SK-N-DZ (cell line): ENCODE measurements around the gene SDR42E2. TPM values are rescaled to one million over a fixed set of nuclear protein-coding genes. Genes with fewer than 3 reads are reported as not detected.
"Not testable (repeated sequence)": the region's sequence is repeated elsewhere in the genome, so short reads cannot be mapped to it uniquely, and the experiment has no call there.

Experiments
- DNase-seq: peaks from one replicate; pipeline ENCODE4 v3.0.0-alpha.2; 2015; ENCODE audit warnings: low spot score
- polyA plus RNA-seq, 2 experiments: library from polyadenylated mRNA; depleted of rRNA; stranded (reverse); fragments of >200 nt; gene quantifications; 2 replicates each; pipeline ENCODE4 v1.2.3, GENCODE V29; 2014

Gene SDR42E2
- polyA plus RNA-seq (2014; cell fraction: cytosol; rRNA removed), result not detected in 2 replicates
- polyA plus RNA-seq (2014; cell fraction: nucleus; rRNA removed), result not detected in 2 replicates

DNA sequence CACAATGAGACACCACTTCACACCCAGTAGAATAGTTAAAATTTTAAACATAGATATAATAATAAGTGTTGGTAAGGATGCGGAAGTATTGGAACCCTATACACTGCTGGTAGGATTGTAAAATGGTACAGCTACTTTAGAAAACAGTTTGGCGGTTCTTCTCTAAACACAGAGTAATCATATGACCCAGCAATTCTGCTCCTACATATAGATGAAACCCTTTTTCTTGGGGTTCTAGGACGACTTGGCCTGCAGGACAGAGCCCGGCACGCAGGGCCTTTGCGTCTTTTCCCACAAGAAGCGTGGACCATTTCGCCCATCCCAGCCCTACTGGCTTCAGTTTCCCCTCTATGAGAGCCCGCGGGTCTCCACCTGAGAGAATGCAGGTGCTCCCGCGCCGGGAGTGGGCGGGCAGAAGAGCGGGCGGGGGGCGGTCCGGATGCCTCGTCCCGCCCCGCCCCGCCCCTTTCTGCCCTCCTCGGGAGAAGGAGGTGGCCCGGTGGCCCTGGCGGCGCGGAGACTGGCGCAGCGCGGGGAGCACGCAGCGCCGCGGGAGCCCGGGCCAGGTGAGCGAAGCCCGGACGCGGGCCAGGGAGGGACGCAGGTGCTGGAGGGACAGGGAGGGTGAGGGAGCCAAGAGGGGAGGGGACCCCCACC, at the start of gene SDR42E2:
TSS of gene SDR42E2 (plus strand) at position 508 of the 657 bp plus-strand sequence. CDS start 3,077 bp downstream, outside the sequence.
- no peak for DNase-seq

DNA sequence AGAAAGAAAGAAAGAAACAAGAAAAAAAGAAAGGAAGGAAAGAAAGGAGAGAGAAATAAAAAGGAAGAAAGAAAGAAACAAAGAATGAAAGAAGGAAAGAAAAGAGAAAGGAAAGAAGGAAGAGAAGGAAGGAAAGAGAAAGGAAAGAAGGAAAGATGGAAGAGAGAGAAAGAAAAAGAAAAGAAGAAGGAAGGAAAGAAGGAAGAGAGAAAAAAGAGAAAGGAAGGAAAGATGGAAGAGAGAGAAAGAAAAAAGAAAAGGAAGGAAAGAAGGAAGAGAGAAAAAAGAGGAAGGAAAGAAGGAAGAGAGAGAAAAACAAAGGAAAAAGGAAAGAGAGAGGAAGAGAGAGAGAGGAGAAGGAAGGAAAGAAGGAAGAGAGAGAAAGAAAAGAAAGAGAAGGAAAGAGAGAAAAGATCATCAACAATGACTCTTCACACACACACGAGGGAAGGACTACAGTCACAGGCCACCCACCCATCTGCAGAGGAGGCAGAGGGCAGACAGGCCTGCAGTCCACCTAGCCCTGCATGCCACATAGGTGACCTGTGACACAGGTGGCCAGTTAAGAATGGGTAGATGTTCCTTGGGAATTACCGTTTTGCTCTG, 46.1 kb upstream of the SDR42E2 start:
- no peak for DNase-seq

GRCh38 chr16:22117609-22118008, 44.7 kb upstream of the SDR42E2 start:
- DNase-seq, result no peak

DNA sequence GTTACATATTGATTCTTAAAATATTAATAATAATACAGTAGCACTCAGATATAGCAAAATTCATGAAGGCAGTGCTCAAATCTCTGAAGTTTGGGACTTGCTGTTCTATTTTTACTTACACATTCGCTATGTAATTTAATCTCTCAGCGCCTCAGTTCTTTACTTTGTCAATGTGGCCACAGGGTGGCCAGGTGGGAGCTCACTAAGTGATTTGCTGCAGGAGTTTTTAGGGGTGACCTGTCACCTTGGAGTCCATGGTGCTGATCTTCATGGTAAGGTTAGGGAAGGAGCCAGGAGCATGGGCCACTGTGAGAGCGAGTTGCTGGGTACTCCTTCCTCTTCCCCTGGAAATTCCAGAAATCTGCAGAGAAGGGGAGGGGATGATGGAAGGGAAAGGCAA, 41.9 kb upstream of the SDR42E2 start:
- no peak for DNase-seq

- no peak for DNase-seq
Observed at GRCh38 chr16:22122239-22122638, 40.1 kb upstream of the SDR42E2 start.

- no peak for DNase-seq
Observed at GRCh38 chr16:22123146-22123545, 39.2 kb upstream of the SDR42E2 start.

GRCh38 chr16:22123759-22124490, 38.4 kb upstream of the SDR42E2 start:
- DNase-seq, result no peak

DNA sequence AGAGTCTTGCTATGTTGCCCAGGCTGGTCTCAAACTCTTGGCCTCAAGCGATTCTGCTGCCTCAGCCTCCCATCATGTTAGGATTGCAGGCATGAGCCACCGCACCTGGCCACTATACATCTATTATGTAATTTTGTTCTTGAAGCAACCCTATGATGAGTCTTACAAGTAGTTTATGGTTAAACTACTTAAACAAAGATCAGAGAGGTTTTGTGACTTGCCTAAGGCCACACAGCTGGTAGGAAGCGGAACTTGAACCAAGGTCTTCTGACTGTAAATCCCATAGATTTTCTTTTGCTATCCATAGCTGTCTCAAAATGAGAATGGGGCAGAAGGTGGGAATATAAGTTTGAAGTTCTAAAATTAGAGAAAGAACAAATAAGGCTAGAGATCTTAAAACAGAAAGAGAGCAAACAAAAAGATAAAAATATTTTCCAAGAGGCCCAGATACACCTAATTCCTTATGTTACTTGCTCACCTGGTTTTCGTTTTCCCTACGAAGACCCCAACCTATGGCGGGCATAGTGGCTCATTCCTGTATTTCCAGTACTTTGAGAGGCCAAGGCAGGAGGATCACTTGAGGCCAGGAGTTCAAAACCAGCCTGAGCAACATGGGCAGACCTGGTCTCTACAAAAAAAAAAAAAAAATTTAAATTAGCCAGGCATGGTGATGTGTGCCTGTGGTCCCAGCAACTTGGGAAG, 37.6 kb upstream of the SDR42E2 start:
- no peak for DNase-seq

GRCh38 chr16:22126037-22126558, 36.2 kb upstream of the SDR42E2 start:
- no peak for DNase-seq

- not testable (repeated sequence) for DNase-seq
Observed at GRCh38 chr16:22128537-22128936, 33.8 kb upstream of the SDR42E2 start.

- DNase-seq, result no peak
Observed at GRCh38 chr16:22130528-22130927, 31.8 kb upstream of the SDR42E2 start.

GRCh38 chr16:22132801-22133200, 29.5 kb upstream of the SDR42E2 start:
- no peak for DNase-seq

DNA sequence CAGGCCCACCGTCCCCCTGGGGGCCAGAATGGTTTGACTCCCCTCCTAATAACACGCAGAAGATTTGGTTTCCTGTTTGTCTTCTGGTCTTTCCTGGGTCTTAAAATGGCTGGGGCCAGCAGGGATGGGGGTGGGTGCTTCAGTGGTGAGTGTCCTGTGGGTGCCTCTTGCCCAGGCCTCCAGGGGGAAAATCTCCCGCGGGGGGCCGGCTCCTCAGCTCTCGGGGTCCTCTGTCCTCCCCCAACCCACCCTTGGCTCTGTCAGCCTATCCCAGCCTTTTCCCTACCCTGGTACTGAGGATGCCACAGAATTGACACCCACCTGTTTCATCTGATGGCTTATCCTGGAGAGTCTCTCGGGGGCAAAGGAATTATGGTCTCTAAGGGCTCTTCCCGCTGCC, 23.8 kb upstream of the SDR42E2 start:
- no peak for DNase-seq

- no peak for DNase-seq
Observed at GRCh38 chr16:22139008-22139407, 23.3 kb upstream of the SDR42E2 start.

- no peak for DNase-seq
Observed at GRCh38 chr16:22139732-22140131, 22.6 kb upstream of the SDR42E2 start.

DNA sequence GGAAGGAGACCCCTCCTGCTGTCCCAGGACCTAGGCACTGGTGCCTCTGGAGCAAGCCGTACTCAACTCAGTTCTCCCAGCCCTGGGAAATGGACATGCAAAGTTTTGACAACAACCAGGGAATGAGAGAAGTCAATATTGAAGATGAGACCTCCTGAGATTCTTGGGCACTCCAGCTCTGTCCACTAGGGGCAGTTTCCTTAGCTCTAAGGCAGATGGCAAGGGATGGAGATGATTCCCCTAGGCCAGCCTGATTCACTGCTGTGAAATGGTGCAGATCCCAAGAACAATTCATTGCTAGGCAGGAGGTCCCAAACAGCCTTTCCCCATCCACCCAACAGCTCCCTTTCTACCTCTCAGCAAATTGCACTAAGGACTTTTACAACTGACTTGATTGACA, 20.5 kb upstream of the SDR42E2 start:
- DNase-seq, result peak; percentile 18

GRCh38 chr16:22144520-22144919, 17.8 kb upstream of the SDR42E2 start:
- no peak for DNase-seq

GRCh38 chr16:22147853-22148252, 14.5 kb upstream of the SDR42E2 start:
- no peak for DNase-seq

GRCh38 chr16:22151246-22151998, 10.9 kb upstream of the SDR42E2 start:
- no peak for DNase-seq

- no peak for DNase-seq
Observed at GRCh38 chr16:22152316-22152715, 10.0 kb upstream of the SDR42E2 start.

GRCh38 chr16:22153078-22153477, 9.2 kb upstream of the SDR42E2 start:
- DNase-seq, result not testable (repeated sequence)
